NB4 (cell line): ENCODE data around the gene DDX3X.

Experiments used
- POLR2A ChIP-seq: IDR thresholded peaks from 2 replicates; pipeline ENCODE4 v1.6.1; 2011; ENCODE audit warnings: mild to moderate bottlenecking; ENCODE audit not compliant: insufficient read length; ENCODE audit errors: extremely low read depth
- TF ChIP-seq, protein P1 (sequence below): IDR thresholded peaks from one replicate; pipeline ENCODE4 v1.5.1; 2012; ENCODE audit warnings: low read depth, low read length
- TF ChIP-seq, protein P2 (sequence below): IDR thresholded peaks from 2 replicates; pipeline ENCODE4 v1.6.1; 2011; ENCODE audit warnings: low read depth, low read length

DNA sequence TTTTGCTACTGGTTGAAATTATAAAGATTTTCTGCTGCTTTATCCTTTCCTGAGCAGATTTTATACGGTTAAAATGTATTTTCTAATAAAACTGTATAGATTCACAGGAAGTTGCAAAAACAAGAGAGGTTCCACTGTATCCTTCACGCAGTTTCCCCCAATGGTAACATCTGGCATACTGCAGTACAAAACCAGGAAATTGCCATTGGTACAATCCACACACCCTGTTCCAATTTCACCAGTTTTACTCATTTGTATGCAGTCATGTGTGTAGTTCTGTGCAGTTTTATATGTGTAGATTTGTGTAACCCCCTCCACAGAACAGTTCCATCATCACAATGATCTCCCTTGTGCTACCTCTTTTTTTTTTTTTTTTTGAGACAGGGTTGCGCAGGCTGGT lies 20.0 kb downstream of the DDX3X start:
- TF ChIP-seq, protein P1, sequence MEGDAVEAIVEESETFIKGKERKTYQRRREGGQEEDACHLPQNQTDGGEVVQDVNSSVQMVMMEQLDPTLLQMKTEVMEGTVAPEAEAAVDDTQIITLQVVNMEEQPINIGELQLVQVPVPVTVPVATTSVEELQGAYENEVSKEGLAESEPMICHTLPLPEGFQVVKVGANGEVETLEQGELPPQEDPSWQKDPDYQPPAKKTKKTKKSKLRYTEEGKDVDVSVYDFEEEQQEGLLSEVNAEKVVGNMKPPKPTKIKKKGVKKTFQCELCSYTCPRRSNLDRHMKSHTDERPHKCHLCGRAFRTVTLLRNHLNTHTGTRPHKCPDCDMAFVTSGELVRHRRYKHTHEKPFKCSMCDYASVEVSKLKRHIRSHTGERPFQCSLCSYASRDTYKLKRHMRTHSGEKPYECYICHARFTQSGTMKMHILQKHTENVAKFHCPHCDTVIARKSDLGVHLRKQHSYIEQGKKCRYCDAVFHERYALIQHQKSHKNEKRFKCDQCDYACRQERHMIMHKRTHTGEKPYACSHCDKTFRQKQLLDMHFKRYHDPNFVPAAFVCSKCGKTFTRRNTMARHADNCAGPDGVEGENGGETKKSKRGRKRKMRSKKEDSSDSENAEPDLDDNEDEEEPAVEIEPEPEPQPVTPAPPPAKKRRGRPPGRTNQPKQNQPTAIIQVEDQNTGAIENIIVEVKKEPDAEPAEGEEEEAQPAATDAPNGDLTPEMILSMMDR, result no peak
- TF ChIP-seq POLR2A, result no peak
- TF ChIP-seq, protein P2, sequence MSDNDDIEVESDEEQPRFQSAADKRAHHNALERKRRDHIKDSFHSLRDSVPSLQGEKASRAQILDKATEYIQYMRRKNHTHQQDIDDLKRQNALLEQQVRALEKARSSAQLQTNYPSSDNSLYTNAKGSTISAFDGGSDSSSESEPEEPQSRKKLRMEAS, result no peak
